ENCODE measurements around the gene CCDC195. TPM values are rescaled to one million over a fixed set of nuclear protein-coding genes. Genes with fewer than 3 reads are reported as not detected.
"Not testable (repeated sequence)": the region's sequence is repeated elsewhere in the genome, so short reads cannot be mapped to it uniquely, and the experiment has no call there.

CCDC195 gene
- polyA plus RNA-seq, 1 donor from 2014 or later, result not detected

DNA sequence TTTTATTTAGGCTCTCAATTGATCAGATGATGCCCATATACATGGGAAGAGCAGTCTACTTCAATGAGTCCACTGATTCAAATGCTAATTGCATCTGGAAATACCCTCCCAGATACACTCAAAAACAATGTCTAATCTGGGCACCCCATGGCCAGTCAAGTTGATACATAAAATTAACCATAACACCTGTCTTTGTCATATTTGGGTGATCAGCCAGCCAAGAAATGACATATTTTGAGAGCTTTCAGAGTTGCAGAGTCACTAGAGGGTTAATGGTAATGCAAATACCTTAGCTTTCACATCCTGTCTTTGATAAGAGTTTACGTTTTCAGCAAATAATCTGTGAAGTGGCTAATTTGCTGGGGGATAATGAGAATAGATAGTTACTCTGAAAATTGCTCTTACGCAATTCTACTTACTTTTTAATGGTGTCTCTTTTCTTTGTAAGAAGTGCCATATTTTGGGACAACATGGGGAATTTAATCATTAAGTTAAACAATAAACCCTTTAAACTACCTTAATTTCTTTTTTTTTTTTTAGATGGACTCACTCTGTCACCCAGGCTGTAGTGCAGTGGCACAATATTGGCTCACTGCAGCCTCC, 49.1 kb downstream of the CCDC195 start:
- Histone ChIP-seq H3K9ac (ENCODE audit: low read length) (no peak overlapping the region), H3K36me3 (ENCODE audit: insufficient read depth, low read length) (no peaks in the 10 kb centered on the region), H3K27me3 (ENCODE audit: insufficient read depth, low read depth, low read length) (no peaks in the 10 kb centered on the region), H3K4me3 (ENCODE audit: low read length) (no peak overlapping the region), H4K20me1 (ENCODE audit: insufficient read depth) (no peaks in the 10 kb centered on the region), H3K9me3 (ENCODE audit: low read length) (no peaks in the 10 kb centered on the region), H2AFZ (ENCODE audit: low read depth, low read length) (no peak overlapping the region), H3K79me2 (replicated peaks; ENCODE audit: insufficient read depth, low read length) (no peaks in the 10 kb centered on the region), H3F3A (ENCODE audit: insufficient read depth, low read length, poor library complexity, severe bottlenecking) (no peaks in the 10 kb centered on the region), H3K9me2 (ENCODE audit: insufficient read depth, low read length) (no peaks in the 10 kb centered on the region), H3K27ac (ENCODE audit: low read length) (no peak overlapping the region), H3K4me2 (ENCODE audit: low read length) (no peak overlapping the region)
- TF ChIP-seq RAD21 (conservative IDR thresholded peaks at IDR 0.05) (no peak), POLR2AphosphoS5 (IDR thresholded peaks at IDR 0.05) (no peak), EP300 (conservative IDR thresholded peaks at IDR 0.05; ENCODE audit: poor library complexity, severe bottlenecking) (no peak), TAF1 (IDR thresholded peaks at IDR 0.05; ENCODE audit: low read depth) (no peak), MXI1 (conservative IDR thresholded peaks at IDR 0.05; ENCODE audit: poor library complexity, severe bottlenecking) (no peak), EZH2 (IDR thresholded peaks at IDR 0.05; ENCODE audit: borderline replicate concordance, insufficient read depth, low read length, poor library complexity, severe bottlenecking) (no peak), SMC3 (conservative IDR thresholded peaks at IDR 0.05; ENCODE audit: poor library complexity) (no peak)
- TF ChIP-seq, protein P1, sequence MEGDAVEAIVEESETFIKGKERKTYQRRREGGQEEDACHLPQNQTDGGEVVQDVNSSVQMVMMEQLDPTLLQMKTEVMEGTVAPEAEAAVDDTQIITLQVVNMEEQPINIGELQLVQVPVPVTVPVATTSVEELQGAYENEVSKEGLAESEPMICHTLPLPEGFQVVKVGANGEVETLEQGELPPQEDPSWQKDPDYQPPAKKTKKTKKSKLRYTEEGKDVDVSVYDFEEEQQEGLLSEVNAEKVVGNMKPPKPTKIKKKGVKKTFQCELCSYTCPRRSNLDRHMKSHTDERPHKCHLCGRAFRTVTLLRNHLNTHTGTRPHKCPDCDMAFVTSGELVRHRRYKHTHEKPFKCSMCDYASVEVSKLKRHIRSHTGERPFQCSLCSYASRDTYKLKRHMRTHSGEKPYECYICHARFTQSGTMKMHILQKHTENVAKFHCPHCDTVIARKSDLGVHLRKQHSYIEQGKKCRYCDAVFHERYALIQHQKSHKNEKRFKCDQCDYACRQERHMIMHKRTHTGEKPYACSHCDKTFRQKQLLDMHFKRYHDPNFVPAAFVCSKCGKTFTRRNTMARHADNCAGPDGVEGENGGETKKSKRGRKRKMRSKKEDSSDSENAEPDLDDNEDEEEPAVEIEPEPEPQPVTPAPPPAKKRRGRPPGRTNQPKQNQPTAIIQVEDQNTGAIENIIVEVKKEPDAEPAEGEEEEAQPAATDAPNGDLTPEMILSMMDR (IDR thresholded peaks at IDR 0.05; ENCODE audit: poor library complexity, severe bottlenecking), result no peak
- TF ChIP-seq, protein P2, sequence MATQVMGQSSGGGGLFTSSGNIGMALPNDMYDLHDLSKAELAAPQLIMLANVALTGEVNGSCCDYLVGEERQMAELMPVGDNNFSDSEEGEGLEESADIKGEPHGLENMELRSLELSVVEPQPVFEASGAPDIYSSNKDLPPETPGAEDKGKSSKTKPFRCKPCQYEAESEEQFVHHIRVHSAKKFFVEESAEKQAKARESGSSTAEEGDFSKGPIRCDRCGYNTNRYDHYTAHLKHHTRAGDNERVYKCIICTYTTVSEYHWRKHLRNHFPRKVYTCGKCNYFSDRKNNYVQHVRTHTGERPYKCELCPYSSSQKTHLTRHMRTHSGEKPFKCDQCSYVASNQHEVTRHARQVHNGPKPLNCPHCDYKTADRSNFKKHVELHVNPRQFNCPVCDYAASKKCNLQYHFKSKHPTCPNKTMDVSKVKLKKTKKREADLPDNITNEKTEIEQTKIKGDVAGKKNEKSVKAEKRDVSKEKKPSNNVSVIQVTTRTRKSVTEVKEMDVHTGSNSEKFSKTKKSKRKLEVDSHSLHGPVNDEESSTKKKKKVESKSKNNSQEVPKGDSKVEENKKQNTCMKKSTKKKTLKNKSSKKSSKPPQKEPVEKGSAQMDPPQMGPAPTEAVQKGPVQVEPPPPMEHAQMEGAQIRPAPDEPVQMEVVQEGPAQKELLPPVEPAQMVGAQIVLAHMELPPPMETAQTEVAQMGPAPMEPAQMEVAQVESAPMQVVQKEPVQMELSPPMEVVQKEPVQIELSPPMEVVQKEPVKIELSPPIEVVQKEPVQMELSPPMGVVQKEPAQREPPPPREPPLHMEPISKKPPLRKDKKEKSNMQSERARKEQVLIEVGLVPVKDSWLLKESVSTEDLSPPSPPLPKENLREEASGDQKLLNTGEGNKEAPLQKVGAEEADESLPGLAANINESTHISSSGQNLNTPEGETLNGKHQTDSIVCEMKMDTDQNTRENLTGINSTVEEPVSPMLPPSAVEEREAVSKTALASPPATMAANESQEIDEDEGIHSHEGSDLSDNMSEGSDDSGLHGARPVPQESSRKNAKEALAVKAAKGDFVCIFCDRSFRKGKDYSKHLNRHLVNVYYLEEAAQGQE (IDR thresholded peaks at IDR 0.05; ENCODE audit: borderline replicate concordance), result no peak

DNA sequence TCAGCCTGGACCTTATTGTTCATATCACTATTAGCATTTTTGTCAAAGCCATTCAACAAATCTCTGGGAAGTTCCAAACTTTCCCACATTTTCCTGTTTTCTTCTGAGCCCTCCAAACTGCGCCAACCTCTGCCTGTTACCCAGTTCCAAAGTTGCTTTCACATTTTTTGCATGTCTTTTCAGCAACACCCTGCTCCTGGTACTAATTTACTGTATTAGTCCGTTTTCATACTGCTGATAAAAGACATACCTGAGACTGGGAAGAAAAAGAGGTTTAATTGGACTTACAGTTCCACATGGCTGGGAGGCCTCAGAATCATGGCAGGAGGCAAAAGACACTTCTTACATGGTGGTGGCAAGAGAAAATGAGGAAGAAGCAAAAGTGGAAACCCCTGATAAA, 52.8 kb downstream of the CCDC195 start:
- not testable (repeated sequence) for H3K27ac ChIP-seq (ENCODE audit: low read length); H3K36me3 ChIP-seq (ENCODE audit: insufficient read depth, low read length); H3K9me2 ChIP-seq (ENCODE audit: insufficient read depth, low read length); H3K79me2 ChIP-seq (replicated peaks; ENCODE audit: insufficient read depth, low read length); H3K4me2 ChIP-seq (ENCODE audit: low read length); H2AFZ ChIP-seq (ENCODE audit: low read depth, low read length); H3K9ac ChIP-seq (ENCODE audit: low read length); H3K27me3 ChIP-seq (ENCODE audit: insufficient read depth, low read depth, low read length); H4K20me1 ChIP-seq (ENCODE audit: insufficient read depth); H3K4me3 ChIP-seq (ENCODE audit: low read length); H3K9me3 ChIP-seq (ENCODE audit: low read length); H3F3A ChIP-seq (ENCODE audit: insufficient read depth, low read length, poor library complexity, severe bottlenecking)

DNA sequence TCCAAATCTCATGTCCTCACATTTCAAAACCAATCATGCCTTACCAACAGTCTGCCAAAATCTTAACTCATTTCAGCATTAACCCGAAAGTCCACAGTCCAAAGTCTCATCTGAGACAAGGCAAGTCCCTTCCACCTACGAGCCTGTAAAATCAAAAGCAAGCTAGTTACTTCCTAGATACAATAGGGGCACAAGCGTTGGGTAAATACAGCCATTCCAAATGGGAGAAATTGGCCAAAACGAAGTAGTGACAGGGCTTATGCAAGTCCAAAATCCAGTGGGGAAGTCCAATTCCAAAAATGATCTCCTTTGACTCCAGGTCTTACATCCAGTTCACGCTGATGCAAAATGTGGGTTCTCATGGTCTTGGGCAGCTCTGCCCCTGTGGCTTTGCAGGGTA, 54.5 kb downstream of the CCDC195 start:
- H3K27ac ChIP-seq (ENCODE audit: low read length); H3K36me3 ChIP-seq (ENCODE audit: insufficient read depth, low read length); H3K9me2 ChIP-seq (ENCODE audit: insufficient read depth, low read length); H3K9ac ChIP-seq (ENCODE audit: low read length); H3K79me2 ChIP-seq (replicated peaks; ENCODE audit: insufficient read depth, low read length); H4K20me1 ChIP-seq (ENCODE audit: insufficient read depth); H3K27me3 ChIP-seq (ENCODE audit: insufficient read depth, low read depth, low read length); H3K4me2 ChIP-seq (ENCODE audit: low read length); H3K4me3 ChIP-seq (ENCODE audit: low read length); H2AFZ ChIP-seq (ENCODE audit: low read depth, low read length); H3K9me3 ChIP-seq (ENCODE audit: low read length); H3F3A ChIP-seq (ENCODE audit: insufficient read depth, low read length, poor library complexity, severe bottlenecking): not testable (repeated sequence)
